HG03439 (cell line): ENCODE data around the gene SPTAN1.
A peak's percentile ranks its signal among the peaks of the same experiment; 100 is the strongest.
"Not testable (repeated sequence)": the region's sequence is repeated elsewhere in the genome, so short reads cannot be mapped to it uniquely, and the experiment has no call there.

Experiments
- ATAC-seq: cut with Tn5 transposase; IDR thresholded peaks from one replicate; pipeline ENCODE4 v1.9.1; 2021; ENCODE audit warnings: mild to moderate bottlenecking, moderate library complexity; ENCODE audit not compliant: unreplicated experiment

Gene SPTAN1

GRCh38 chr9:128552744-128553440 lies 505 bp downstream of the SPTAN1 start:
- ATAC-seq: peak; percentile 43

GRCh38 chr9:128553728-128554127 lies 1.3 kb downstream of the SPTAN1 start:
- no peak for ATAC-seq

- ATAC-seq: no peak
Measured at GRCh38 chr9:128554155-128554862, 1.9 kb downstream of the SPTAN1 start.

GRCh38 chr9:128555180-128555721 lies 2.9 kb downstream of the SPTAN1 start:
- no peak for ATAC-seq

GRCh38 chr9:128556276-128556675 lies 3.9 kb downstream of the SPTAN1 start:
- no peak for ATAC-seq

- no peak for ATAC-seq
Measured at GRCh38 chr9:128556926-128557634, 4.7 kb downstream of the SPTAN1 start.

GRCh38 chr9:128558431-128559310 lies 6.3 kb downstream of the SPTAN1 start:
- ATAC-seq: peak; percentile 54

GRCh38 chr9:128565578-128565977 lies 13.2 kb downstream of the SPTAN1 start:
- no peak for ATAC-seq

- no peak for ATAC-seq
Measured at GRCh38 chr9:128568470-128569078, 16.2 kb downstream of the SPTAN1 start.

GRCh38 chr9:128575469-128575868 lies 23.1 kb downstream of the SPTAN1 start:
- no peak for ATAC-seq

- no peak for ATAC-seq
Measured at GRCh38 chr9:128575916-128576315, 23.5 kb downstream of the SPTAN1 start.

GRCh38 chr9:128577206-128577605 lies 24.8 kb downstream of the SPTAN1 start:
- ATAC-seq: no peak

- no peak for ATAC-seq
Measured at GRCh38 chr9:128579194-128579593, 26.8 kb downstream of the SPTAN1 start.

- ATAC-seq: no peak
Measured at GRCh38 chr9:128580731-128581130, 28.3 kb downstream of the SPTAN1 start.

GRCh38 chr9:128585155-128585554 lies 32.8 kb downstream of the SPTAN1 start:
- ATAC-seq: not testable (repeated sequence)

GRCh38 chr9:128586934-128587333 lies 34.5 kb downstream of the SPTAN1 start:
- not testable (repeated sequence) for ATAC-seq

GRCh38 chr9:128587453-128587852 lies 35.1 kb downstream of the SPTAN1 start:
- ATAC-seq: no peak

- ATAC-seq: no peak
Measured at GRCh38 chr9:128588581-128589233, 36.3 kb downstream of the SPTAN1 start.

- no peak for ATAC-seq
Measured at GRCh38 chr9:128593039-128593438, 40.7 kb downstream of the SPTAN1 start.

GRCh38 chr9:128593856-128594255 lies 41.5 kb downstream of the SPTAN1 start:
- no peak for ATAC-seq
